ENCODE results near the gene KCTD7.
"Not testable (repeated sequence)": the region's sequence is repeated elsewhere in the genome, so short reads cannot be mapped to it uniquely, and the experiment has no call there.

KCTD7 gene

DNA sequence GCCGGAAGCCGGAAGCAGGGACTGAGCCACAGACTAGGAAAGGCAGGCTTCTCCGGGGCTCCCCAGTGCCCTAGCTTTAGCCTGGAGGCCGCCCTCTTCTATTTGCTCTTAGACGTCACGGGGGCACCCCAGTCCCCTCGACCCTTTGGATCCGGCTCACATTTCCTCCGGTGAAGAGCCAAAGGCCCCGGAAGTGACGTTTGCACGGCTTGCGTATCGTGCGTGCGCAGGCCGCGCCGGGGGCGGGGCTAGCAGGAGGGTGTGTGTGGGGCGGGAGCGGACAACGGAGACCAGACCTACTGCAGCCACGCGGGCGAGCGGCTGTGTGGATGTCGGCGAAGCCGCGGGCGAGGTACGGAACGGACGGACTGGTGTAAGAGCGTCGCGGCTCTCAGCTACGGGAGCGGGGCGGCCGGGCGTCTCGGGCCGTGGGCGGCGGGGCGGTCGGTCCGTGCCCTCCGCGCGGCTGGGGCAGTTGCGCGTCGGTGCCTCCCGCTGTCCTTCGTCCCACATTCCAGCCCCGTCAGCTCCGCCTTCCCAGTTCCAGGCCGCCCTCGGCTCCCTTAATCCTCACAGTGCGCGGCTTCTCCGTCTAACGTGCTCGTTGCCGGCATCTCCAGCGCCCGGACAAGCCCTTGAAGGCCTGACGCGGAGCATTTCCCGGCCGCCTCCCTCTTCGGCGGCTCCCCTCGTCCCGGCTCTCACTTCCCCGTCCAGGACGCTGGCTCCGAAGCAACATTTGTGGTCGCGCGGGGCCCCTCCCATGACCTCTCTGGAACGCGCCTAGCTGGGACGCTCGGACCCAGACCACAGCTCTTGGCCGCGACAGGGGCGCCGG, 25.8 kb downstream of the KCTD7 start:
- peak; percentile 97 for DNase-seq

DNA sequence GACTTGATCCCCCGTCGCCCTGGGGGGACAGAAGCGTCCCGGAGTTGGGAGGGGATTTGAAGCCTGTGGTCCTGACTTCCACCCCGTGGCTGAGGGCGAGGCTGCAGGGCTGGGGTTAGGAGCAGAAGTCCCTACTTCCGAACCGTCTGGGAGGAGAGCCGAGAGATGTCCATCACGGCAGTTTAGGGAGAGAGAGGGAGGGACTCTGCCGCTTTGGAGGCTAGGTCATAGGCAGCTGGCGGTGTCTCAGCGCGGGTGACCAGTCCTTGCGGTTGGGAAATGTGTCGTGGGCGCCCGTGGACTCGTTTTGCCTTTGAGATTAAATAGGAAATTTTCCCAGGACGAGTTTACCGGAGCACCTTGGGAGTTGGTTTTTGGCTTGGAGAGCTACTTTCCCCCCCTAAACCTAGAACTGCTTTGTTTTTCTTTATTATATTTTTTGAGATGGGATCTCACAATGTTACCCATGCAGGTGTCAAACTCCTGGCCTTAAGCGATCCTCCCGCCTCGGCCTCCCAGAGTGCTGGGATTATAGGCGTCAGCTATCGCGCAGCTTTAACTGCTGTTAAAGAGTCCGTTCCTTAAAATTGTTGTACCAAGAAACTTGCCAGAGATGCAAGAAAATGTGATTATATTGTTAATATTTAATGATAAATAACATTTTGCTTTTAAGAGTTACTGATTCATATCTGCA, 26.6 kb downstream of the KCTD7 start:
- DNase-seq, result not testable (repeated sequence)

DNA sequence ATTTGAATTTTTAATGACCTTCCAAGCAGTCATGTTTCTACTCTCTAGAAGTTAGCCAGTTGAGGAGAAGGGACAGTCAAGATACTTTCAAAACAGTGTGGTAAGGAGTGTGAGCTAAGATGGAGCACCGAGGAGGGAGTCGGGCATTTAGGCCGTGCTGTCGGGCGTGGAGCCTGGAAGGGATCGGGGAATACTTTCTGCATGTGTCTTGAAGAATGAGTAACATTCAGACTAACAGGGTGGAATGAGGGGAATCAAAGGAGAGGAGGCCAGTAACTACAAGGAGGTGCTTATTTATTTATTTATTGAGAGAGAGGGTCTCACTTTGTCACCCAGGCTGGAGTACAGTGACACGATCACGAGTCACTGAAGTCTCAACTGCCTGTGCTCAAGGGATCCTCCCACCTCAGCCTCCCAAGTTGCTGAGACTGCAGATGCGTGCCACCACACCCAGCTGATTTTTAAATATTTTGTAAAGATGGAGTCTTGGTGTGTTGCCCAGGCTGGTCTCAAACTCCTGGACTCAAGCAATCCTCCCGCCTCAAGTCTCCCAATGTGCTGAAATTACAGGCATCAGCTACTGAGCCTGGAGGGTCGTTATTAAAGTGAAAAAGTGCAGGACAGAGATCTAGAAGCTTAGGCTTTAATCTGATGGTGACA, 27.3 kb downstream of the KCTD7 start:
- not testable (repeated sequence) for DNase-seq

GRCh38 chr7:66657798-66658197, 29.1 kb downstream of the KCTD7 start:
- no peak for DNase-seq

GRCh38 chr7:66662646-66663264, 34.1 kb downstream of the KCTD7 start:
- DNase-seq, result no peak

DNA sequence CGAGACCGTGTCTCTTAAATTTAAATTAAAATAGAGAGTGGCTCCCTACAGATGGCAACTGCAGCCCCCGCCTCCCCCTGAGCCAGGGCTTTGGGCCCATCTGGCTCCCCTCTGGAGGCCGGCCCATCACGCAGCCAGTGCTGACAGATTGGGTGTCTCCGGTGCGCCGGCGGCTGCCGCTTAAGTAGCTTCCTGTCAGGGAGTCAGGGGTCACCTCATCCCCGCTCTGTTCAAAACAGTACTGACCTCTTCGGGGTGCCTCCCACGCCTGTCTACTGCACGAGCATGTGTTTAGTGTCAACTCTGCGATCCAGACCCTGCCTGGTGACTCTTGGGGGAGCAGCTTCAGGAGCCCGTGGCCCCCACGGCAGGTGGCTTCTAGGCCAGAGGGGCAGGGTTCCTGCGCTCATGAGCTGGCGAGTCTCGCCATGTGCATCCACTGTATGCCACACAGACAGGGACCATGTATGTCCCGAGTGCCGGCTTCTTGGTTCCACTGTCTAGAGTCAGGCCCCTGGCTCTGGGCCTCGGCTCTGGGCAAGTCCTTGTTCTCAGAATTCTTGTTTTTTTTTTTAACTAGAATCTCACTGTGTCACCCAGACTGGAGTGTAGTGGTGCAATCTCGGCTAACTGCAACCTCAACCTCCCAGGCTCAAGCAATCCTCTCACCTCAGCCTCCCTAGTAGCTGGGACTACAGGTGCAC, 36.1 kb downstream of the KCTD7 start:
- no peak for DNase-seq

DNA sequence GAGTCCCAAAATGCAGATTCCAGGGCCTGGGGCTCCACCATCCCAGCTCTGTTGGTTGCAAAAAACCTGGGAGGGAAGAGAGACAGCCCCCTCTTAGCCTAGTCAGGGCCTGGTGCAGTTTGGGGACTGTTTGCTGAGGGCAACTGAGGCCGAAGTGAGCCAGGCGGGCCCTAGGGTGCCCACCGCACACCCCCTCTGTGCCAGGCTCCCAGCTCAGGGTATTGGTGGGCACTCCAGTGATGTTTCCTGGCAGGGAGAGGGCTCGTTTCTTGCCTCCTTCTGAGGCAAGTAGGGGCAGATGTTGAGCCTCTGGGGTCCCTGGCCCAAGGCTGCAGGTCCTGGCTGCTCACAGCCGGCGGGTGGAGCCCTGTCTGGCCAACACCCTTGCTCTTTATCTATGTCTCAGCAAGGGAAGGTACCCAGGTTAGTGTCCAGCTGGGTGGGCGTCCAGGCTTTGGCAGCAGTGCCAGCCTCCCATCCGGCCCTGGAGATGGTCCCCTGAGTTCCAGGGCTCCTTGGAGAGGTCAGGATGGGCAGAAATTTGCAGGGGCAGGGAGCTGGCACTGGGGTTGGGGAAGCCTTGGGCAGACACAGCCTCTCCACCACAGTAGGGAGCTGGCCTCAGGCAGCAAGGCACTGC, 37.8 kb downstream of the KCTD7 start:
- no peak for DNase-seq

DNA sequence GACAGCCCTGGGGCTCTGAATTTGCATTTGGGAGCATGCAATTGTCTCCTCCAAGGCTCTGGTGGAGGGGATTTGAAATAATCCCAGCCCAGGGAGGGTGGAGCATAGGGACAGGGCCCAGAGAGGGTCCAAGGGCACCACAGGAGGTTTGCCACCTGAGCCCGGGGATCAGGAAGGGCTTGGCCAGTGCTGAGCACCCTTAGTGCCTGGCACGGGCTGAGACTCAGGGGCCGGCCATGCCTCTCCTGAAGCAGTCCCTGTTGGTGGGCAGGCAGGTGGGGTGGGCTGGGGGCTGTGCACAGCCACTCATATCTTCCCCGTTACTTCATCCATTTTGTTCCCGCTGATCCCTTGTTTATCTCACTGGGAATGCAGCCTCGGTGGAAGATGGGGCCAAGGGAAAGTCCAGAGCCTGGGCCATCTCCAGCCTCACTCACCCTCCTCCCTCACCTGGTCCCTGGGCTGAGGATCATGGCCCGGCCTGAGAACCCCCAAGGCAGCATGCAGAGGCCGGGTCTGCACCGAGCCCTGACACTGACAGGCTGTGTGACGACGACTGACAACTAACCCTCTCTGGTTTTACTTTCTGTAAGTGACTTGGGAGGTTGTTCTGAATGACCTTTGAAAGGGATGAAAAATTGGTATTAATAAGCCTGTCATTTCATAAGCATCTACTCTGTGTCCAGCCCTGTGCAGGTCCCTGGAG, 38.5 kb downstream of the KCTD7 start:
- DNase-seq, result no peak

- no peak for DNase-seq
These were observed 39.4 kb downstream of the KCTD7 start for GRCh38 chr7:66668112-66668511.

DNA sequence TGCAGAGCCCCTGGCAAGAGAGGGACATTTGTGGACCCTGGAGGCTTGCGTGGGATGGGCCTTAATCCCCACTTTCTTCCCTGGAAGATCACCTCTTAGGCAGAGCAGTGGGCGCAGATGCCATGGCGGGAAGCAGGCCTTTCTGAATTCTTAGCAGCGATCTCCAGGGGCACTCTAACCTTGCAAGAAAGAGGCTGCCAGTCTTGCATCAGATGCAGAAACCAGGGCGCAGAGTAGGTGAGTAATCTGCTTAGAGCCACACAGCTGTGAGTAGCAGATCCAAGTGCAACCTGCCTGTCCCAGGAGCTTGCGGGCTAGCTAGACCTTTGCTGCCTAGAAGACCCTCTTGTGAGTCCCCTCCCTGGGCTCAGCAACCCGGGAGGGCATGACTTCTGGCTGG, 40.0 kb downstream of the KCTD7 start:
- no peak for DNase-seq

- no peak for DNase-seq
These were observed 40.4 kb downstream of the KCTD7 start for GRCh38 chr7:66669088-66669487.

- no peak for DNase-seq
These were observed 40.8 kb downstream of the KCTD7 start for GRCh38 chr7:66669496-66669895.

DNA sequence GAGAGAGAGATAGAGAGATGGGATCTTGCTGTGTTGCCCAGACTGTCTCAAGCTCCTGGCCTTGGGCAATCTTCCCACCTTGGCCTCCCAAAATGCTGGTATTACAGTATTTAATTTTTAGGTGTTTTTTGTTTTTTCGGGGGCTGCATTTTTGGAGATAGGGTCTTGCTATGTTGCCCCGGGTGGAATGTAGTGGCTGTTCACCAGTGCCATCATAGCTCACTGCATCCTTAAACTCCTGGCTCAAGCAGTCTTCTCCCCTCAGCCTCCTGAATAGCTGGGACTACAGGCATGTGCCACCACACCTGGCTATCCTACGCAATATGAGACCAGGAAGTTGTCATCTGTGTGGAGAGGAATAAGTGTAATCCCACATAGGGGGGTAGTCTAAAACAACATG, 42.4 kb downstream of the KCTD7 start:
- no peak for DNase-seq

GRCh38 chr7:66671486-66671885, 42.8 kb downstream of the KCTD7 start:
- DNase-seq, result not testable (repeated sequence)

DNA sequence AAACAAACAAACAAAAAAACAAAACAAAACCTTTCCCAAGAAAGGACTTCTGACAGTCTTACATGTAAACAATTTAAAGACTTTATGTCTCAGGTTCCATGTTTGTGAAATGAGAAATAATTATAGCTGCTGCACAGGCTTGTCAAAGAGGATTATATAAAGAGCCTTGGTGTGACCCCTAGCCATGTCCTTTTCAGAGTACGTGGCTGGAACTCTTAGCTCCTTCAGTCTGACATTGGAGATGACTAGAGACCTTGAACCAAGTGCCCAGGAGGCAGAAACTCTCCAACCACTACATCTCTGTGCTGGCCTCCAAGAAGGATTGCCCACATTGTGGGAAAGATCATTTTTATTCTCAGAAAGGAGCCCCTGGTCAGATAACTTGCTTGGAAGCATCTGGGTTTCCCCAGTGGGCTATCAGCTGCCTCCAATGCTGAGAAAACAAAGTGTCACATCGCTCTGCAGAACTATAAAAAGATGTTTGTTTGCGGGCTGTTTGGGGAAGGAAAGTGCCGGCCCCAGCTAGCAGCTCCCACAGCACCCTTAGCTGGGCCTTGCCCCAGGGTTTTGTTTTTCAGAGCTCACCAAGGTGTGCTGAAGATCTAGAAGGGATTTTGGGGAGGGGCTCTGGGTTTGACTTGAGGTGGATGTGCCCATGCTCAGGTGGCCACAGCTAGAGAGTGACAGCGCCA, 43.9 kb downstream of the KCTD7 start:
- not testable (repeated sequence) for DNase-seq

DNA sequence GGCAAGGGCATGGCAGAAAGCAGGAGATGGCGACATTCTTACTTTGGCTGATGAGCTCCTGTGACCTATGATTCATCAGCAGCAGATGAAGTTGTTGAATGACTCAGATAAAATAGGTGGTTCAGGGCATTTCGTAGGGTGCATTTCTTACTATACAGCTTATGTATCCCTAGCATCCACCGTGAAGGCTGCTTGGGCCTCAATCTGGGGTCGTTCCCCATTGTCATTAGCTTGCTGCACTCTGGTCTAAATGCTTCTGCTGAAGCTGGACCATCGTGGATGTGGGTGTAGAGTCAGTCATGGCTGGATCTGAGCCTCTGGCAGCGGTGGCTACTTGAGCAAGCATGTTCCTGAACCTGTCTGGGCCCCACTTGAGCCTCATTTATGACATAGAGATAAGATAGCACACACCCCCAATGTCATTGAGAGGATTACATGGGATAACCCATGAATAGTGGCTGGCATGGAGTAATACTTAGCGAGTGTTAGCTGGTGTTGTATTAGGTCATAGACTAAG, 44.5 kb downstream of the KCTD7 start:
- DNase-seq, result not testable (repeated sequence)

GRCh38 chr7:66679633-66680244, 51.1 kb downstream of the KCTD7 start:
- DNase-seq, result no peak

DNA sequence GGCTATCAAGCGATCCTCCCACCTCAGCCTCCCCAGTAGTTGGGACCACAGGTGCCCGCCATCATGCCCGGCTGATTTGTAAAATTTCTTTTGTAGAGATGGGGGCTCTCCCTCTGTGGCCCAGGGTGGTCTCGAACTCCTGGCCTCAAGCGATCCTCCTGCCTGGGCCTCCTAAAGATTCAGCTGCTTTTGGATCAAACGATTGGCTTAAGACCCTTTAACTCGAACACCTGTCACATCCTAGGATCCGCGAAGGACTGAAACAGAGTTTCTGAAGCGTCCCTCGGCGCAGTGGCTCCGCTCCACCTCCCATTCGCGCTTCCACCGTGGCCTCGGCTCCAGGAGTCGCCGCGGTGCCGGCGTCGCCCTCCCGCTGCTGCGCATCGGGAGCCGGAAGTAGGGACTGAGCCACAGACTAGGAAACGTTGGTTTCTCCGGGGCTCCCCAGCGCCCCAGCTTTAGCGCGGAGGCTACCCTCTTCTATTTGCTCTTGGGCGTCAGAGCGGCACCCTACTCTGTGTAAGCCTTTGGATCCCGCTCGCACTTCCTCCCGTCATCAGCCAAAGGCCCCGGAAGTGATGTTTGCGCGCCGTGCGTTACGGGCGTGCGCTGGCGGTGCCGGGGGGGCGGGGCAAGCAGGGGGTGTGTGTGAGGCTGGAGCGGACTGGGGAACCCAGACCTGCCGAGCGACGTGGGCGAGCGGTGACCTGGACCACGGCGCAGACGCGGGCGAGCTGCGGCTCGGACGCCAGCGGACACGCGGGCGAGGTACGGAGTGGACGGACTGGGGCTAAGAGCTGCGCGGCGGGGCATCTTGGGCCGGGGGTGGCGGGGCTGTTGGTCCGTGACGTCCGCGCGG, 53.0 kb downstream of the KCTD7 start:
- DNase-seq, result peak; percentile 88

Data from NCI-H1048 (cell line).